H1 (cell line): ENCODE results near the gene ZNF385C. TPM values are rescaled to one million over a fixed set of nuclear protein-coding genes. Genes with fewer than 3 reads are reported as not detected.
"Not testable (repeated sequence)": the region's sequence is repeated elsewhere in the genome, so short reads cannot be mapped to it uniquely, and the experiment has no call there.

Experiments
- CTCF ChIA-PET: fragments of 300-600 bp; sonication (Branson Sonifier 250); formaldehyde crosslinking; loops from one replicate; lab custom pipeline; 2021; ENCODE audit not compliant: partially characterized antibody; lab: Charles Lee
- POLR2A ChIA-PET: fragments of 300-600 bp; sonication (Branson Sonifier 250); formaldehyde crosslinking; loops from one replicate; lab custom pipeline; 2021; ENCODE audit warnings: inconsistent platforms; ENCODE audit not compliant: partially characterized antibody; lab: Charles Lee
- DNase-seq, 2 experiments: peaks; one replicate each; pipeline versions ENCODE4 v3.0.0 to v3.0.0-alpha.2; 2010 to 2022; ENCODE audit warnings: low spot score in 2 of 2, low read depth in 1 of 2, mixed read lengths in 1 of 2
- FAIRE-seq: peaks from 2 replicates; lab custom pipeline; 2011; peaks lifted over from hg19 to GRCh38; lab: Jason Lieb, UNC
- H2AFZ ChIP-seq: 2 replicates; pipeline ENCODE4 v1.8.1; 2012; ENCODE audit warnings: low read length, inconsistent platforms
- H2AK5ac ChIP-seq: 2 replicates; pipeline ENCODE4 v1.6.1; 2013; ENCODE audit warnings: low read depth, low read length
- H2BK120ac ChIP-seq: replicated peaks from 2 replicates; pipeline ENCODE3; 2013; ENCODE audit warnings: low read depth, low read length, inconsistent platforms
- H2BK12ac ChIP-seq: 2 replicates; pipeline ENCODE4 v1.6.1; 2013; ENCODE audit warnings: low read depth, low read length
- H2BK15ac ChIP-seq: 2 replicates; pipeline ENCODE4 v1.6.1; 2013; ENCODE audit warnings: low read length
- H2BK20ac ChIP-seq: 2 replicates; pipeline ENCODE4 v1.6.1; 2013; ENCODE audit warnings: low read length
- H2BK5ac ChIP-seq: 2 replicates; pipeline ENCODE4 v1.6.1; 2013; ENCODE audit warnings: low read depth, low read length
- H3K14ac ChIP-seq: 2 replicates; pipeline ENCODE4 v1.6.1; 2013; ENCODE audit warnings: inconsistent platforms; ENCODE audit not compliant: insufficient read length
- H3K18ac ChIP-seq: 2 replicates; pipeline ENCODE4 v1.6.1; 2013; ENCODE audit warnings: low read length; ENCODE audit errors: extremely low read depth
- H3K23ac ChIP-seq: 2 replicates; pipeline ENCODE4 v1.6.1; 2013; ENCODE audit warnings: inconsistent platforms; ENCODE audit not compliant: insufficient read length
- H3K23me2 ChIP-seq: 2 replicates; pipeline ENCODE4 v1.6.1; 2013; ENCODE audit warnings: low read depth, low read length
- H3K27ac ChIP-seq: 2 replicates; pipeline ENCODE4 v1.6.1; 2011; ENCODE audit warnings: low read depth, low read length, inconsistent platforms
- H3K27me3 ChIP-seq, 4 experiments: replicated peaks in 1 of 4; 1 replicate in 1 of 4; 2 replicates in 3 of 4; pipeline versions ENCODE4 v1.6.1 to v1.8.1; 2011 to 2013; ENCODE audit warnings: low read length in 3 of 4, mild to moderate bottlenecking in 3 of 4, inconsistent platforms in 2 of 4, mixed read lengths in 2 of 4, moderate library complexity in 1 of 4; ENCODE audit not compliant: control insufficient read depth in 3 of 4, insufficient read depth in 3 of 4; ENCODE audit errors: extremely low read depth in 1 of 4
- H3K36me3 ChIP-seq, 4 experiments: 2 replicates each; pipeline versions ENCODE4 v1.6.1 to v1.8.1; 2011 to 2013; ENCODE audit warnings: mild to moderate bottlenecking in 4 of 4, low read length in 3 of 4, moderate library complexity in 2 of 4, control low read depth in 1 of 4, inconsistent platforms in 1 of 4; ENCODE audit not compliant: insufficient read depth in 4 of 4, control insufficient read depth in 2 of 4
- H3K4ac ChIP-seq: replicated peaks from 2 replicates; pipeline ENCODE3; 2013; ENCODE audit warnings: low read length, low read depth, mixed read lengths, inconsistent platforms; ENCODE audit not compliant: insufficient read length
- H3K4me1 ChIP-seq, 4 experiments: replicated peaks in 1 of 4; 1 replicate in 1 of 4; 2 replicates in 3 of 4; pipeline versions ENCODE4 v1.6.1 to v1.8.1; 2011 to 2013; ENCODE audit warnings: low read length in 3 of 4, inconsistent platforms in 2 of 4, mixed read lengths in 1 of 4; ENCODE audit not compliant: insufficient read depth in 4 of 4, control insufficient read depth in 3 of 4
- H3K4me2 ChIP-seq, 2 experiments: 2 replicates each; pipeline versions ENCODE4 v1.6.1 to v1.8.1; 2011 to 2013; ENCODE audit warnings: low read depth in 2 of 2, low read length in 2 of 2, control low read depth in 1 of 2, inconsistent platforms in 1 of 2, mild to moderate bottlenecking in 1 of 2; ENCODE audit not compliant: insufficient read depth in 1 of 2
- H3K4me3 ChIP-seq, 4 experiments: fragments of 200-600, 300-600 bp in 1 of 4; sonication (generic), shearing (Covaris generic), sonication (Bioruptor Twin) in 1 of 4; 2 replicates each; pipeline versions ENCODE4 v1.5.1 to v1.8.1; 2011 to 2016; ENCODE audit warnings: low read length in 4 of 4, low read depth in 3 of 4, control low read depth in 2 of 4, inconsistent platforms in 2 of 4, mild to moderate bottlenecking in 2 of 4, mixed read lengths in 1 of 4, moderate library complexity in 1 of 4; ENCODE audit not compliant: insufficient read depth in 2 of 4; ENCODE audit errors: extremely low read depth in 1 of 4
- H3K56ac ChIP-seq: replicated peaks from 2 replicates; pipeline ENCODE3; 2013; ENCODE audit warnings: low read depth, mild to moderate bottlenecking, mixed read lengths, low read length, inconsistent platforms; ENCODE audit not compliant: insufficient read length
- H3K79me1 ChIP-seq: 2 replicates; pipeline ENCODE4 v1.6.1; 2013; ENCODE audit warnings: low read depth, low read length, control low read depth
- H3K79me2 ChIP-seq, 2 experiments: 2 replicates each; pipeline versions ENCODE4 v1.6.1 to v1.8.1; 2012 to 2013; ENCODE audit warnings: low read length in 2 of 2, mild to moderate bottlenecking in 2 of 2, inconsistent platforms in 1 of 2; ENCODE audit not compliant: insufficient read depth in 2 of 2, control insufficient read depth in 1 of 2
- H3K9ac ChIP-seq, 4 experiments: replicated peaks in 1 of 4; 1 replicate in 1 of 4; 2 replicates in 3 of 4; pipeline versions ENCODE4 v1.6.1 to v1.8.1; 2011 to 2013; ENCODE audit warnings: low read depth in 3 of 4, low read length in 3 of 4, control low read depth in 2 of 4, mild to moderate bottlenecking in 2 of 4, moderate library complexity in 2 of 4, inconsistent platforms in 1 of 4; ENCODE audit errors: extremely low read depth in 1 of 4
- H3K9me3 ChIP-seq, 2 experiments: 2 replicates each; pipeline versions ENCODE4 v1.6.1 to v1.8.1; 2012 to 2013; ENCODE audit warnings: mild to moderate bottlenecking in 2 of 2, moderate library complexity in 2 of 2, control low read depth in 1 of 2, inconsistent platforms in 1 of 2, low read depth in 1 of 2, low read length in 1 of 2, mixed read lengths in 1 of 2; ENCODE audit not compliant: insufficient read depth in 2 of 2
- H4K20me1 ChIP-seq, 2 experiments: replicated peaks in 1 of 2; 2 replicates each; pipeline versions ENCODE3 to v1.8.1; 2011 to 2013; ENCODE audit warnings: inconsistent platforms in 2 of 2, low read length in 2 of 2, mild to moderate bottlenecking in 1 of 2; ENCODE audit not compliant: insufficient read depth in 2 of 2, control insufficient read depth in 1 of 2
- H4K5ac ChIP-seq: 2 replicates; pipeline ENCODE4 v1.6.1; 2013; ENCODE audit warnings: low read length, low read depth, mixed read lengths, inconsistent platforms; ENCODE audit not compliant: insufficient read length
- H4K8ac ChIP-seq: 2 replicates; pipeline ENCODE4 v1.8.0; 2013; ENCODE audit warnings: mild to moderate bottlenecking, moderate library complexity, low read length, inconsistent platforms; ENCODE audit not compliant: insufficient read depth; ENCODE audit errors: extremely low read depth
- H4K91ac ChIP-seq: replicated peaks from 2 replicates; pipeline ENCODE3; 2013; ENCODE audit warnings: low read length, mixed read lengths, inconsistent platforms; ENCODE audit not compliant: insufficient read length
- RFX5 ChIP-seq: IDR thresholded peaks from 2 replicates; pipeline ENCODE4 v1.6.1; 2011; ENCODE audit warnings: low read depth, low read length, improper control_type of control experiment, borderline replicate concordance
- RXRA ChIP-seq: IDR thresholded peaks from 2 replicates; pipeline ENCODE4 v1.6.1; 2011; ENCODE audit warnings: low read depth, mild to moderate bottlenecking, low read length, moderate library complexity; ENCODE audit not compliant: insufficient read depth
- SAP30 ChIP-seq: fragments of 300-600 bp; sonication (generic); IDR thresholded peaks from 2 replicates; pipeline ENCODE4 v1.7.1; 2012; ENCODE audit warnings: low read length, moderate library complexity, mild to moderate bottlenecking, inconsistent platforms; ENCODE audit not compliant: insufficient read depth, insufficient replicate concordance
- WGBS, 2 experiments: shearing (Covaris generic) in 1 of 2; methylation state at CpG; one replicate each; pipeline versions ENCODE4 v1.1.6 to v1.1.7; 2013 to 2015; ENCODE audit warnings: low lambda C conversion rate in 2 of 2, mixed read lengths in 2 of 2, inconsistent platforms in 1 of 2, low coverage in 1 of 2, missing lambda C conversion rate in 1 of 2; ENCODE audit not compliant: insufficient replicate concordance in 2 of 2, insufficient coverage in 1 of 2, insufficient read length in 1 of 2; ENCODE audit errors: extremely low coverage in 1 of 2, missing lambda C conversion rate in 1 of 2; 5-methylcytosine and 5-hydroxymethylcytosine counted together
- polyA plus RNA-seq, 7 experiments: library from polyadenylated mRNA; depleted of rRNA in 3 of 7; stranded (reverse) in 5 of 7; unstranded in 2 of 7; fragments of >200 nt in 5 of 7; fragments of 200-250 nt in 2 of 7; gene quantifications; 1 replicate in 5 of 7; 2 replicates in 1 of 7; 4 replicates in 1 of 7; pipeline versions ENCODE4 v1.2.1 to v1.2.3, GENCODE V29; 2011 to 2013; ENCODE audit warnings: missing spikeins in 2 of 7, mixed read lengths in 2 of 7
- total RNA-seq: library from RNA; stranded (reverse); fragmentation: NEBNext Ultra II Directional; extraction: Animal tissue kit (Norgen Biotek cat#: 25700); gene quantifications from 2 replicates; pipeline ENCODE4 v1.2.1, GENCODE V29; 2021
- TF ChIP-seq, protein P1 (sequence below): IDR thresholded peaks from 2 replicates; pipeline ENCODE4 v1.6.1; 2011; ENCODE audit warnings: low read depth, mild to moderate bottlenecking, low read length; ENCODE audit not compliant: insufficient read depth
- TF ChIP-seq, protein P2 (sequence below), 3 experiments: IDR thresholded peaks; 1 replicate in 2 of 3; 2 replicates in 1 of 3; pipeline versions ENCODE4 v1.5.1 to v1.6.1; 2011; ENCODE audit warnings: low read length in 3 of 3, mild to moderate bottlenecking in 3 of 3, inconsistent platforms in 2 of 3, low read depth in 1 of 3, moderate library complexity in 1 of 3; ENCODE audit not compliant: insufficient read depth in 1 of 3; ENCODE audit errors: control extremely low read depth in 1 of 3

ZNF385C gene
- total and polyA plus RNA-seq, 2 of the 8 experiments (the other 6 are each of a cell fraction or from before 2014, with no cell fraction given): 3.9 to 6.1 TPM

DNA sequence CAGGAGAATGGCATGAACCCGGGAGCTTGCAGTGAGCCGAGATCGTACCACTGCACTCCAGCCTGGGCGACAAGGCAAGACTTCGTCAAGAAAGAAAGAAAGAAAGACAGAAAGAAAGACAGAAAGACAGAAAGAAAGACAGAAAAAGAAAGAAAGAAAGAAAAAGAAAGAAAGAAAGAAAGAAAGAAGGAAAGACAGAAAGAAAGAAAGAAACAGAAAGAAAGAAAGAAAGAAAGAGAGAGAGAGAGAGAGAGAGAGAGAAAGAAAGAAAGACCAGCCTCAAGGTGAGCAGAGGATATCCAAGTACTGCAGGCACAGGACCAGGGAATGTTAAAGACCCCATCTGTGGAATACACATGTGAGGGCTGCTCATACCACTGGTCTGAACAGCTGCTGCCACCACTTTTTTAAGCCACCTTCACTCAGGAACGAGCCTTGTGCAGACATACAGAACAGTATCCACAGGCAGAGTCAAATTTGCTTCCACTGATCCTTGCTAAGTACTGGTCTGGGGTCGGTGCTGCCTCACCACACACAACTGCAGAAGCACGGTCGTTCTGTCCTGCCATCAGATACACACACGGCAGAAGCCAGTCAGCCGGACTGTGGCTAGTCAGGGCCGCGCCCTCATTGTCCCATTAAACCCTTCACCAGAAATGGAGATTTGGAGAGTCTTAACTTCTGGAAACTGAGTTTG is 48.8 kb upstream of the ZNF385C start (continued):
- TF ChIP-seq, protein P1, sequence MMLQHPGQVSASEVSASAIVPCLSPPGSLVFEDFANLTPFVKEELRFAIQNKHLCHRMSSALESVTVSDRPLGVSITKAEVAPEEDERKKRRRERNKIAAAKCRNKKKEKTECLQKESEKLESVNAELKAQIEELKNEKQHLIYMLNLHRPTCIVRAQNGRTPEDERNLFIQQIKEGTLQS: no peak
- TF ChIP-seq RXRA (no peak), SAP30 (no peak), RFX5 (no peak)
- TF ChIP-seq, protein P2, sequence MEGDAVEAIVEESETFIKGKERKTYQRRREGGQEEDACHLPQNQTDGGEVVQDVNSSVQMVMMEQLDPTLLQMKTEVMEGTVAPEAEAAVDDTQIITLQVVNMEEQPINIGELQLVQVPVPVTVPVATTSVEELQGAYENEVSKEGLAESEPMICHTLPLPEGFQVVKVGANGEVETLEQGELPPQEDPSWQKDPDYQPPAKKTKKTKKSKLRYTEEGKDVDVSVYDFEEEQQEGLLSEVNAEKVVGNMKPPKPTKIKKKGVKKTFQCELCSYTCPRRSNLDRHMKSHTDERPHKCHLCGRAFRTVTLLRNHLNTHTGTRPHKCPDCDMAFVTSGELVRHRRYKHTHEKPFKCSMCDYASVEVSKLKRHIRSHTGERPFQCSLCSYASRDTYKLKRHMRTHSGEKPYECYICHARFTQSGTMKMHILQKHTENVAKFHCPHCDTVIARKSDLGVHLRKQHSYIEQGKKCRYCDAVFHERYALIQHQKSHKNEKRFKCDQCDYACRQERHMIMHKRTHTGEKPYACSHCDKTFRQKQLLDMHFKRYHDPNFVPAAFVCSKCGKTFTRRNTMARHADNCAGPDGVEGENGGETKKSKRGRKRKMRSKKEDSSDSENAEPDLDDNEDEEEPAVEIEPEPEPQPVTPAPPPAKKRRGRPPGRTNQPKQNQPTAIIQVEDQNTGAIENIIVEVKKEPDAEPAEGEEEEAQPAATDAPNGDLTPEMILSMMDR (IDR thresholded peaks at IDR 0.05; ENCODE audit: control extremely low read depth in 1 of 3, insufficient read depth in 1 of 3, low read depth in 1 of 3, low read length in 3 of 3): no peak

DNA sequence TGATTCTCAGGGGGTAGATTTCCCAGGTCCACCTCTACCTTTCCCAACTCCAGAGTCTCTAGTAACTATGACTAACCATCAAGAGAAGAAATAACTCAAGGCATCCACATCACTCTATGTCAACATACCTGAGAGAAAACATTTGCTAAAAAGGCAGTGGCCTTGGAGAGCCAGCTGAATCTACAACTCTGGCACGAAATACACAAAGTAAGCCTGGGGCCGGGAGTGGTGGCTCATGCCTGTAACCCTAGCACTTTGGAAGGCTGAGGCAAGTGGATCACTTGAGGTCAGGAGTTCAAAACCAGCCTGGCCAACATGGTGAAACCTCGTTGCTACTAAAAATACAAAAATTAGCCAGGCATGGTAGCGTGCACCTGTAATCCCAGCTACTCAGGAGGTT is 44.9 kb upstream of the ZNF385C start:
- H4K91ac ChIP-seq, DNase-seq, H3K23me2 ChIP-seq, H2BK120ac ChIP-seq, H3K9me3 ChIP-seq, H3K18ac ChIP-seq, H3K23ac ChIP-seq, H3K79me1 ChIP-seq, H2AFZ ChIP-seq, H3K4ac ChIP-seq, H2BK15ac ChIP-seq, H2BK5ac ChIP-seq, H3K4me3 ChIP-seq, H4K8ac ChIP-seq, H3K27ac ChIP-seq, H3K4me2 ChIP-seq, H4K5ac ChIP-seq, H2BK20ac ChIP-seq, H3K4me1 ChIP-seq, H3K36me3 ChIP-seq, H3K9ac ChIP-seq, H2BK12ac ChIP-seq, H3K27me3 ChIP-seq, H2AK5ac ChIP-seq, H3K56ac ChIP-seq, H3K14ac ChIP-seq, FAIRE-seq: not testable (repeated sequence)
- H3K79me2 ChIP-seq: peaks cover 0 to 43% of the 10 kb centered on the region in 2 experiments; a peak in 2 of 4 replicates
- CTCF ChIA-PET: interaction anchor here (0.6 to 2.7 kb wide), 11 partner anchors 10 to 168 kb away, joined by 3 to 9 read pairs (median 3); partner anchors contain the start of genes HSPB9, KAT2A and KCNH4
- H4K20me1 ChIP-seq: peaks cover 9 to 12% of the 10 kb centered on the region in 2 experiments
- POLR2A ChIA-PET: interaction anchor here (1.1 to 1.4 kb wide), 3 partner anchors 22 to 127 kb away, joined by 3 to 5 read pairs (median 4); partner anchors contain the start of gene KAT2A
- 71% methylated on average over 4 of the region's 4 CpGs; no CpG with 5 or more reads in 1 of the 2 experiments for WGBS, 2 experiments
